Muscle of arm (tissue), 12 donors: ENCODE data around the gene ACTN3. TPM values are rescaled to one million over a fixed set of nuclear protein-coding genes. Genes with fewer than 3 reads are reported as not detected.
"Not testable (repeated sequence)": the region's sequence is repeated elsewhere in the genome, so short reads cannot be mapped to it uniquely, and the experiment has no call there.

Experiments
- DNase-seq: peaks from one replicate; pipeline ENCODE4 v3.0.0-alpha.2; 2013
- polyA plus RNA-seq, 12 donors: library from polyadenylated mRNA; unstranded; fragments of 120-200 nt; gene quantifications; one replicate each; pipeline ENCODE4 v1.2.1, GENCODE V29; 2013; ENCODE audit not compliant: insufficient read length in 12 of 12

Gene ACTN3
- polyA plus RNA-seq, 12 donors = 26.5 to 263 (median 61.4) TPM; not detected in 1

DNA sequence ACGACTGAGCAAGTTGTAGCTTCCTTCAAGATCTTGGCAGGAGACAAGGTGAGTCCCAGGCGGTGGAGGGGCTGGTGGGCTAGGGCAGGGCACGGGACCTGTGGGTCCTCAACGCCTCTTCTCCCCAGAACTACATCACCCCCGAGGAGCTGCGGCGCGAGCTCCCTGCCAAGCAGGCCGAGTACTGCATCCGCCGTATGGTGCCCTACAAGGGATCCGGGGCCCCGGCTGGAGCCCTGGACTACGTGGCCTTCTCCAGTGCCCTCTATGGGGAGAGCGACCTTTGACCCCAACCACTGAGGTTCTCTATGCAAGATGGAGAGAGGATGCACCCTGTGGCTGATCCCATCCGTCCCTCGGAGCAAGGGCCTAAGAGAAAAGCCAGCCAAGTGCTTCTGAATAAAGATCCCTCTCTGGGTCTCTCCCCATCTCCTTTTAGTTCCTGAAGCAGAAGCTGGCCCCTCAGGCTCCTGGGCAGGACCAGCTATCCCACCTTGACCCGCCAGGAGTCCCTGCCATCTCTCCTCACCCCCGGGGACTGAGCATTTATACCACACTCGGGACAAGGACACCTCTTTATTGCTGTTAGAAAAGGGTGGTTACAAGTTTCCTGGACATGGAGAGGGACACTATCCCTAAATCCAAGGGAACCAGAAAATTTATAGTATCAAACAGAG lies 16.3 kb downstream of the ACTN3 start:
- DNase-seq = no peak

DNA sequence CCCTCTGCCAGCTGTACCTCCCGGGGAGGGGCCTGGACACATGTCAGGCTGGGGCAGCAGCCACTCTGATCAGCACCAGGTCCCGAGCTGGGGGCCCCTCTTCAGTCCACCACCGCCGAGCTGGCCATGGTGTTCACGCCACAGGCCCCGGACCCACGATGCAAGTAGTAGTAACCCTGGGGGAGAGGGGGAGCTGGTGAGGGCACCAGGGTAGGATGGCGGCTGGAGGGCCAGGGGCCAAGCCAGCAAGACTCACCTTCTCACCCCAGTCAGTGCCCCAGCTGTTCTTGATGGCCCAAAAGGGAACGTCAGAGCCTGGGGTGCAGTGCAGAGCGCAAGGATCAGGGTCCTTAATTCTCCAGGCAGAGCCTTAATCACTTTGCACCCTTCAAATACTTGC lies 17.1 kb downstream of the ACTN3 start:
- no peak for DNase-seq

DNA sequence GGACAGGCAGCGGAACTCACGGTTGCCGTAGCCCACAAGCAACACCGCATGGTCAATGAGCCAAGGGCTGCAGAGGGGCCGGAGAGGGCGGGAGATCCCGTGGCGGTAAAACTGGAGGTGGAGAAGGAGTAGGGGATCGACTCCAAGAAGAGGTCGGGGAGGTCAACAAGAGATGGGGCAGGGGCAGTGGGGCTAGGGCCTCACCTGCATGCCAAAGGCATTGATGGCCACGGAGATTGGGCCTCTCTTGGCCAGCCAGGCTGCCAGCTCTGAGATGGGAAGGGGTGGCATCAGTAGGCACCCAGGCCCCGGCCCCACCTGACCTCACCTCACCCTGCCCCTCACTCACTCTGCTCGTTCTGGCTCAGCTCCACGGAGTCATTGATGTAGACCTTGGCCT lies 17.8 kb downstream of the ACTN3 start:
- no peak for DNase-seq

DNA sequence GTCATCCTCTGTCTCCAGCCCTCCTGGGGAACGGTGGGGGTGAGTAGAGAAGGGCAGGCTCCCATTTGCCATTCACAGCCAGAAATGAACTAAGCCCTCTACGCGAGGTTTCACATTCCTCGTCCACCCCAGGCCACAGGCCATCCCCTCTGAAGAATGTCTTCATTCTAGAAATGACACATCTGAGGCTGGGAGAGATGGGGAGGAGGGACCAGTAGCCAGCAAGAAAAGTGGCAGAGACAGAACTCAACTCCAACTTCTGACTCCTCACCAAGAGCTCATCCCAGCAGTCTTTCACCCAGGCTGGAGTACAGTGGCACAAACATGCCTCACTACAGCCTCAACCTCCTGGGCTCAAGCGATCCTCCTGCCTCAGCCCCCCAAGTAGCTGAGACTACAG lies 18.3 kb downstream of the ACTN3 start:
- no peak for DNase-seq

DNA sequence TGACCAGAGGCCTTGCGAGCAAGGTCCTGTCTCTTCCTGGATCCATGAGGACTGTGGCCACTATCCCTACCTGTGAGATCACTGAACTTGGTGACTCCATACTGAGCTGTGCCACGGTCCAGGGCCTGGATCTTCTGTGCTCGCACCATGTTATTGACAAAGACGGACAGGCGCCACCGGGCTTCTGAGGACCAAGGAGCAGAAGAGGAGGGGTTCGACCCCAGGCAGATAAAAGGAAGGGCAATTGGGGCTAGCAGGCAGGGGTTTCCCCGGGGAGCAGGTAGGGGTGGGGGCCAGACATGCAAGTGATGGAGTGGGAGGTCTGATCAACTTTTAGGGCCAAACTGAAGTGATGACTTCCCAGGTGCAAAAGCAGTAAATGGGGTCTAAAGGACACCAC lies 19.5 kb downstream of the ACTN3 start:
- no peak for DNase-seq

DNA sequence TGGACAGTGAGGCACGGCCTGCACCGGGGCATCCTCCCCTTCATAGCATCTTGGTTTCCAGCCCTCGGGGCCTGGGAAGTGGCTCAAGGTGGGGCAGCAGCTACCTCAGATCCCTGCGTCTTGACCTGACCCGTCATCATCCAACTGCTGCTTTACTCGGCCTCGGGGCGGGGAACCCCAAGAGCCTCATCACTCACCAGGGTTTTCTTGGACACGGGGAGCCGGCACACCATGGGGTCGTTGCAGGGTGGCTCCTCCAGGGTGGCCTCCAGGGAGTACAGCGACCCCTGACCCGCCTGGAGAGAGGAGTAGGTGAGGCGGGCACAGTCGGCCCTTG lies 21.1 kb downstream of the ACTN3 start:
- no peak for DNase-seq

DNA sequence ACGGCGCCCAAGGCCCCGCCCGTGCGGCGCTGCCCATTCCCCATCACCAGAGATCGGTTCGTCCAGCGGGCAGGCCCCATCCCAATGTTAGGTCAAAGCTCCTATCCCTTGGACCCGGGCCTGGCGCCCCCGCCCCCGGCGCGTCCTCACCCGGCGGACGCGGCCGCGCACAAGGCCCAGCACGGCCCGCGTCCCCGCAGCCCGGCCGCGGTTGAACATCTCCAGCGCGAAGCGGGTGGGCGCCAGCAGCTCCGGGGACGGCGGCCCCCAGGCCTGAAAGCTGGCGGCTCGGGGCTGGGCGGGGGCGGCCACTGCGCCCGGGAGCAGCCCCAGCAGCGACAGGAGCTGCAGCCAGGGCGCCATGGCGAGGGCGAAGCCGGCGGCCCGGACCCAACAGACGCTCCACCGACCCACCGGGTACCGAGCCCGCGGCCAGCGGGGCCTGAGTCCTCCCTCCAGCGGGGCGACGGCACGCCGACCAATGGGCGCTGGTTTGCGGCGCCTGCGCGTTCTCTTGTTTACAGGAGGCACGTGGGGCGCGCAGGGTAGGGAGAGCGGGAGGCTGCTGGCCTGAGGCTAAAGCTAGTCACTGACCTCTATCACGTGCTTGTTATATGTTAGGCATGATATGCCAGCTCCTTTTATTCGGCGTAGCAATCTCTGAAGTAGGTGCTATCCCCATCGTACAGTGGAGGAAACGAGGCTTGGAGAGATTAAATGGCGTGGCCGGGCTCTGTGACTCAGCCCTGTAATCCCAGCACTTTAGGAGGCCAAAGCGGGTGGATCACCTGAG lies 21.6 kb downstream of the ACTN3 start, which contains the start of gene CTSF:
CTSF (minus strand) TSS at position 483 of the 793 bp plus-strand sequence; CDS start at position 363, 120 bp downstream.
- DNase-seq = peak; percentile 73

DNA sequence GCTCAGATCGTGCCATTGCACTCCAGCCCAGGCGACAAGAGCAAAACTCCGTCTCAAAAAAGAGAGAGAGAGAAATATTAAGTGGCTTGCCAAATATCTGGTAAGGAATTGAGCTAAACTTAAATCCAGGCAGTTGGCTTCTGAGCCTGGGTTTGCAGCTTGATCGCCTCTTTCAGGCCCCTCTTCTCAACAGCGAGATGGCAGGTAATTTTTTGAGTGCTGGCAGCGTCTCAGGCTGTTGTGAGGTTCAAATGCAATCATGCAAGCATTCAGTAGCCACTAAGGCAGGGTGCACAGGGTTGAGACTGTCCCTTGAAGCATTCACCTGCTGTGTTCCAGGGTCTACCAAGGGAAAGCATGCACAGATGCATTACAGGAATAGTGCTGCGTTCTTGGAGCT lies 22.4 kb downstream of the ACTN3 start:
- DNase-seq = no peak

DNA sequence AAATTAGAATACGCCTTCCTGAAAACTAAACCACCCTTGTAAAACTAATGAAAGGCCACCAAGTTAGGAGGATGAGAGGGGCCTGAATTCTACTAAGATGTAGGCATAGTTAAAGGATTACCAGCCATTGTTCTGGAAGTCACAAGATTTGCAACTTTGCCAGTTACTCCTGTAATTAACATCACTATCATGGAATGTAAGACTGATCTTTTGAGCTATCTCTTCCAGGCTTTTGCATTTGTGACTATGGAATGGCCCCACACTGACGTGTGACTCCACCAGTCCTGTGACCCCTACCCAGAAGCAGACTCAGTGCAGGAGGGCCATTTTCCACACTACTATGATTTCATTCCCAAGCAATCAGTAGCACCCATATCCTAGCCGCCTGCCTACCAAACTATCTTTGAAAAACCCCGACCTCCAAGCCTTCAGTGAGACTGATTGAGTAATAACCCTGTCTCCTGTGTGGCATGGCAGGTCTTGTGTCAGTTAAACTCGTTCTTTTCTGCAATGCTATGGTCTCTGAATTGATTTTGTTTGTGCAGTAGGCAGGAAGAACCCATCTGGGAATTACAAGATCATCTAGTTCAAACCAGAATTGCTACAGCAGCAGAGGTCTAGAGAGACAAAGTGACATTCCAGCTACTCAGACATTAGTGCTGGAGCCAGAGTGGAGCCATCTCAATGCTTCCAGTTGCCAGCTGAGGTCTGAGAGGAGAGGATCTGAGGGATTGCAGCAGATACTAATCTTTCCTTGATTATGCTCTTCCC lies 23.6 kb downstream of the ACTN3 start:
- no peak for DNase-seq

DNA sequence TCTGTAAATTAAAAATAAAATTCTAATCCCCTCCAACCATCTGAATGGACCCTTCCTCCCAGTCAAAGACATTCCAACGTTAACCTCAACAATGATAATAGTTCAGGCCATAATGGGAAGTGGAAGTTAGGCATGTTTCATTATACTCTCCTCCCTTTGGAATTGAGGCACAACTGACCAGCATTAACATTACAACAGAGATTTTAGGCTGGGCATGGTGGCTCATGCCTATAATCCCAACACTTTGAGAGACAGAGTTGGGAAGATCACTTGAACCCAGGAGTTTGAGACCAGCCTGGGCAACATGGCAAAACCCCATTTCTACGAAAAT lies 24.1 kb downstream of the ACTN3 start:
- no peak for DNase-seq

DNA sequence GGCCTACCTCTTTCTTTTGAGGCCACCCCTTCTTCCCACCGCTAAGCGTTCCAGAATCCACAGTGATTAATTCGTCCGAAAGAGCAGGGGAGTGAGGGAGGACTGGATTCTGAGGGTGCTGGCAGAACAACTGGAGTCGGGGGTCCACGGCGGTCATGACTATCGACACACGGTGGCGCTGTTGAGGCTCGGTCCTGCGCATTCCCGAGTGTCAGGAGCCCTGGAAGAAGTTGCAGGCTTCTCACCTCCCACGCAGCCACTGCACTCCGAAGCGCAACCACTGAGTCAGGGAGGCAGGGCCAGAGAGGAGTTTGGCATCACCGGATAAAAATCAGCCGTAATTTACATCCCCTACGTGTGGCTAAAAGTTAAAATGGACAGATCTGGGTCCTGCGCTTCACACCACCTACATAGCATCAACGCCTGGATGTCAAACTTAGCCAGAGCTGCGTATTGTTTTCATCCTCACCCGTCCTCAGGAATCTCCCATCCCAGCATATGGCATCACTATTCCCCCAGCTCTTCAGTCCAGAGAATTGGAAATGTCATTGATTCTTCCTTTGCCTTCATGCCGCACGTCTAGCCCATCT lies 32.4 kb downstream of the ACTN3 start:
- peak; percentile 77 for DNase-seq

DNA sequence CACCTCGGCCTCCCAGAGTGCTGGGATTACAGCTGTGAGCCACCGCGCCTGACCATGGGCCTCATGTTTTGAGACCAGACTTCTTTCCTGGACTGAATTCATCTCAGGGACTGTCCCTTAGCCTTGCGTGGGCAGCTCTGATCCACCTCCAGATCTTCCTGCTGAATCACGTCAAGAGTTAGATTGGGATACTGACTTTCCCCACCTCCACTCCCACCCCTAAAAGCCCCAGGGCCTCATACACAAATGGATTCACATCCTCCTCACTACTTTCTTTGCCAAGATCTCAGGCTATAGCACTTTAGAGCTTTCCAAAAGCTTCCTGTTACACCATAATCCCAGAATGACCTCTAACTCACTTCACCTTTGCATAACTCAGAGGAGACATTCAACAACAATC lies 34.1 kb downstream of the ACTN3 start:
- no peak for DNase-seq

DNA sequence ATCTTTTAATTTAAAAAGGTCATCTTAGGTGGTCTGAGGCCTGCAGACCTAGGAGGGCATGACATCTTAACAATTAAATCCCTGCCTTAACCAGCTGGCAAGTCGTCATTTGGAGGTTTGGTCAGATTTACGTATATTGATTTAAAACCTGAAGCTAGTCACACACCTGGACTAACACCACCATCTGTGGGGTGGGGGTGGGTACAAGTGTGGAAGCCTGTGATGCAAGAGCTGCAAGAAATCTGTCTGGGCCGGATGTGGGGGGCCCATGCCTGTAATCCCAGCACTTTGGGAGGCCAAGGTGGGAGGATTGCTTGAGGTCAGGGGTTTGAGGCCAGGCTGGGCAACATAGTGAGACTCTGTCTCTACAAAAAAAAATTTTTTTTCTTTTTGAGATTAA lies 34.6 kb downstream of the ACTN3 start:
- DNase-seq = no peak

DNA sequence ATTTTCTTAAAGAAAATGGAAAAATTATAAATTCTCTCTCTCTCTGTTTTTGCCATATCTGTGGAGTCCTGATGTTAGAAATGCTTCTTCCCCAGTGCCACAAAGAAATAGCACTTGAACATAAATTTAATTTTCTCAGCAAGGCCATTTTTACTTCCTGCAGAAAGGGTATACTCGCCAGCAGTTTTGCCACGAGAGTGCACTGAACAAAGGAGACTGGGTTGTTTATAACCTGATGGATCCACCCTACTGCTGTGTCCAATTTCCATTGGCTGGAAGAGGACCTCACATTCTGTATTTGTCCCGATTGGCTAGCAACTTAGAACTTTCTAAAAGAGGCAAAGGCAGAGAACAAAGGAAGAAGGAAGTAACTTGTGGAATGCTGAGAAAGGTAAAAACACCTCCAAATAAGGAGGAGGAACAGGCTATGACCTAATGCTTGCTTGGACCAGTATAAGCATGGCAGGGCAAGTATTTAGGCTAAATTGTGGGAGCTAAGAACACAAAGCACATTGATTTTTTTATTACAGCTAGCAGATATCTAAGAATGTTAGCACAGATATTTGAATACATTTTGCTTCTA lies 36.0 kb downstream of the ACTN3 start:
- not testable (repeated sequence) for DNase-seq

DNA sequence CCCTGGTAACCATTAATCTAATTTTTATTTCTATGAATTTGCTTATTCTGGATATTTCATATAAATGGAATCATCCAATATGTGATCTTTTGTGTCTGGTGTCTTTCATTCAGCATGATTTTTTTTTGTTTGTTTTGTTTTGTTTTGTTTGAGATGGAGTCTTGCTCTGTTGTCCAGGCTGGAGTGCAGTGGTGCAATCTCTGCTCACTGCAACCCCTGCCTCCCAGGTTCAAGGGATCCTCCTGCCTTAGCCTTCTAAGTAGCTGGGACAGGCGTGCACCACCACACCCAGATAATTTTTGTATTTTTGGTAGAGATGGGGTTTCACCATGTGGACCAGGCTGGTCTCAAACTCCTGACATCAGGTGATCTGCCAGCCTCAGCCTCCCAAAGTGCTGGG lies 38.7 kb downstream of the ACTN3 start:
- DNase-seq = not testable (repeated sequence)

DNA sequence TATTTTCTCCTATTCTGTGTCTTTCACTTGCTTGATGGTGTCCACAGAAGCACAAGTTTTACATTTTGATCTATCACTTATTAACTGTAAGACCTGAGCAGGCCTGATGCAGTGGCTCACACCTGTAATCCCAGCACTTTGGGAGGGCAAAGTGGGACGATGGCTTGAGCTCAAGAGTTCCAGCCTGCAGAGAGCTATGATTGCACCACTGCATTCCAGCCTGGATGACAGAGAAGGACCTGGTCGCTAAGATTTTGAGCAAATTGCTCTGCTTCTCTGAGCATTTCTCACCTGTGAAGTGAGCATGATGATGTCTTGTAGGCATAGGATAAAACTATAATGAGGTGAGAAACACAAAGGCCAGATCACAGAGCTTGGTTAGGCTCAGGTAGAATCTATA lies 39.4 kb downstream of the ACTN3 start:
- DNase-seq = no peak

DNA sequence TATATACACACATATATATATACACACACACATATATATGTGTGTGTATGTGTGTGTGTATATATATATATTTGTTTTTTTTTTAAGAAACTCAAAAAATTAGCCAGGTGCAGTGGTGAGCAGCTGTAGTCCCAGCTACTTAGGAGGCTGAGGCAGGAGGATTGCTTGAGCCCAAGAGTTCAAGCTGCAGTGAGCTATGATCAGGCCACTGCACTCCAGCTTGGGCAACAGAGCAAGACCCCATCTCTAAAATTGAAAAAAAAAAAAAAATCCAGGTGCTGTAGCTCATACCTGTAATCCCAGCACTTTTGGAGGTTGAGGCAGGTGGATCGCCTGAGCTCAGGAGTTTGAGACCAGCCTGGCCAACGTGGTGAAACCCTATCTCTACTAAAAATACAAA lies 42.6 kb downstream of the ACTN3 start:
- DNase-seq = not testable (repeated sequence)

DNA sequence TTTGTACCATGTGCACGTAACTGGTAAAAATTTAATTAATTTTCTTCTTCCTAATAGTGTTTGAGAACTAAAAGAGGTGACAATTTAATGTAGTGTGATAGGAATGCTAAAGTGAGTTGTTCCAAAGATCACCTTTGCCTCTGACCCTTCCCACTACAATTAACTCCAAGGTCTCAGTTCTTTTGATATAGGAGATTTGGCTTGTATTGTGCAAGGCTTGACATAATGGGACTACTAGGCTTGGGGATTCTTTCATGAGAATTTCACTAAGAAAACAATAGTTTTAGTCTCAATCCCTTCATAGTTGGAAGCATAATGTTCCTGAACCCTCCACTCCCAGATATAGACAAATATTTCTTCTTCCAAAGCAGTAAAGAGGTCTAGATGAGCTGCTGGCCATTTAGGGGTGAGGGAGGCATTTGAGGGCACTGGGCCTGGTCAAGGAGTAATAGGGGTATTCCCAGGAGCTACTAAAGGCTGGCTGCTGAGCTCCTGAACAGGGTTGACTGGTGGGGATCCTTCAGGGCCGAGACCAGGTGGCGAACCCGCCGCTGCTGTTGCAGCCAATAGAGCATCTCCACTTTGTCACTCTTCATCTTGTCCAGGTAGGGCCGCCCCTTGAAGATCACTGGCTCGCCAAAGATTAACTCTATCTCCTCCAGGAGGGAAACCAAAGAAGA lies 43.4 kb downstream of the ACTN3 start:
- DNase-seq = no peak

DNA sequence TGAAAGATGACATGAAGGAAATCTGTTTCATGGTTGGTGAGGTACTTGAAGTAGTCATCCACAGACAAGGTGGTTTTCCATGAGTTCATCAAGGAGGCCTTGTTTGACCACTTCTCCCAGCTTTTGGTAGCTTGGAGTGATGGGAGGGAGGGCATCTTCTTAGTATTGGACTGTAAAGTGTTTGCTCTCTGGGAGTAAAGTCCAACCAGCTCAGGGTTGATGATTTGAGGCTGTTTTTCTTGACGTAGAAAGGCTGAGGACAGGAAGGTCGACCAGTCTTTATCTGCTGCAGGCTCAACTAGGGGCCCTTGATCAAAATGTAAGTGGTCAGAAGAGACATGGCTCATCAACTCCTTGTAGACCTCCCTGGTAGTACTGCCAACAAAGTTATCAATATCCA lies 44.5 kb downstream of the ACTN3 start:
- no peak for DNase-seq

DNA sequence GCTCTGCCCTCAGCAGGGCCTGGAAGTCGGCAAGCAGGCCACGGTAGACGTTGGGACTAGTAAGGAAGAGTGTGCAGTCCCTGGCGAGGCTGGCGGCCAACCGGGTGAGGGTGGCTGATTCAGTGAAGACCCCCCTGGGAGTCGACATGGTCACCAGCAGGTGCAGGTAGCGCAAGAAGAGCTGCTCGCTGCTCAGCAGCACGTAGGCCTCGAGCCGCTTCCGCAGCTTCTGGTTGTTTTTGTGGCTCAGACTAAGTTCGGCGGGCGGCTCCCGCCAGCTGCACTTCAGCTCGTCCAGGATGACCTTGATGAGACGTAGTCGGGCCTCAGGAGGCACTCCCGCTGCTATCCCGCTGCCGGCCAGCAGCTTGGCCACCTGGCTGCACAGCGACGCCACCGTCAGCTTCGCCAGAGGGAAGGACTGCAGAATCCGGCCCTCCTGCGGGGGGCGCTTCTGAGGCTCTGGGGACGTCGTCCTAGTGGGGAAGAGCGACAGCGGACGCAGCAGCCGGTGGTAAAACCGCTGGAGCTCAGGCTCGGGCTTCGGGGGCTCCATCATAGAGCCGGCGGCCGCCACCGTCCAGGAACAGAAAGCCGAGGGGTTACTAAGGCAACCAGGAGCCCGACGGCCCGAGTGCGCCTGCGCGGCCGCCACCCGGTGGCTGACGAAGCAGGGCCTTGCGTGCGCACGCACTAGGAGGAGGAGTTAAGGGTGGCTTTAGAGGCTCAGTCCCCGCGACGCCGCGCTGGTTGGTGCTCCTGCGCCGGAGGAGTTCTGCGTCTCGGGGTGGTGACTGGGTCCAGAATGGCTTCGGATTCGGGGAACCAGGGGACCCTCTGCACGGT lies 46.0 kb downstream of the ACTN3 start, which contains the start of the genes CCDC87 and CCS:
CCDC87 (minus strand) TSS at position 607 of the 846 bp plus-strand sequence; CDS start at position 559, 48 bp downstream.
CCS (plus strand) TSS at position 729 of the 846 bp plus-strand sequence; CDS start at position 806, 77 bp downstream.
- DNase-seq = peak; percentile 97
